GM19238 (cell line): ENCODE results near the gene SMIM10.
"Not testable (repeated sequence)": the region's sequence is repeated elsewhere in the genome, so short reads cannot be mapped to it uniquely, and the experiment has no call there.

ENCODE experiments used
- DNase-seq: peaks from one replicate; pipeline ENCODE4 v3.0.0; 2011; ENCODE audit warnings: low spot score; ENCODE audit not compliant: insufficient read length

Gene SMIM10

DNA sequence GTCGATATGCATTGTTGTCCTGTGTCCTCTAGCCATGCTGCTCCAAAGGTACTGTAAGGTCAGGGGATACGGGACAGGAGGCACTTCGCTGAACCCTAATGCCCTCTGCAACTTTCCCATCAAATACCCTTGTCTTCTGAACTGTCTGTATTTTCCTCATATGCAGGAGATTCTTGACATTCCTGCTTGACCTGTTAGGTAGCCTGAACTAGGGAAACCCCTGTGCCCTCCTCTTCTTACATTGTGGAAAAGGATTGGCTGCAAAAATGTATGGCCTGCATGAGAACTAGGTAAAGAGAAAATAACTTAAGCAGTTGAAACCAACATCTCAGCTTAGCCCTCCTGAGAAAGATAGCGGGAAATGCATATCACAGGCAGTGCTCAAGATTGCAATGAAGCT lies 20.1 kb downstream of the SMIM10 start:
- no peak for DNase-seq

DNA sequence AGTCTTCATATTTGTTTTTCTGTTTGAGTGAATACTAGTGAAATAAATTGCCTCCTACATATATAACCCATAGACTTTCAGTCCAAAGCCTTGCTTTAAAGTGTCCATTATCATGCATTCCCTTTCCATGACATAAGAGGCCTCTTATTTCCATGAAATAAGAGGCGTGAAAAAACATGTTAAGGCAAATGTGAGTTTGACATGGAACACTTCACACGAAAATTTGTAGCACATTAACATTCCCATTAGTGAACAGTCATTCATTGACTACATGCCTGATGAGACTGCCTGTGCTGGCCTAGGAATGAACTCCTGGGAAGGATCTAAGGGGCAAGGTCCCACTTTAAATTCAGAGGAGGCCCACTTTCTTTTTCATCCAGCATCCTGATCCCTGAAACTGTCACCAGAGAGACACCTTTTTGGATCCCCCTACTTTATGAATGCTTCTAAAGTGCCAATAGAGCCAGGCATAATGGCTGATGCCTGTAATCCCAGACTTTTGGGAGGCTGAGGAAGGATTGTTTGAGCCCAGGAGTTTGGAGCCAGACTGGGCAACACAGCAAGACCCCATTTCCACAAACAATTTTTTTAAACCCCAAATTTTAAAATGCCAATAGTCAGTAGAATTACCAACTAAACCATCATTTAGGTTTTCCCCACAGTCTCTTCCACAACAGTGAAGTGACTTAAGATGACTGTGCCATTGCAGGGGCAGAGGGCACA lies 24.9 kb downstream of the SMIM10 start:
- no peak for DNase-seq

DNA sequence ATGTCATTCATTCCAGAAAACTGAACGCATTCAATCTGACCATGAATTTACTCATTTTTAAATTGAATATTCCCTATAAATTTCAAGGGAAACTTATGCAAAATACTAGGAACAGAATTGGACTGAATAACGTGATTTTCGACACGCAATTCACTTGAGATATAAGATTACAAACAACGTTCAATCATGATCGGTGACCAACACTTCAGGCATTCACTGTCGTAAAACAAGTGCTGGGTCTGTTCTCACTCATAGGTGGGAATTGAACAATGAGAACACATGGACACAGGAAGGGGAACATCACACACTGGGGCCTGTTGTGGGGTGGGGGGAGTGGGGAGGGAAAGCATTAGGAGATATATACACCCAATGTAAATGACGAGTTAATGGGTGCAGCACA lies 29.1 kb downstream of the SMIM10 start:
- DNase-seq, result not testable (repeated sequence)

DNA sequence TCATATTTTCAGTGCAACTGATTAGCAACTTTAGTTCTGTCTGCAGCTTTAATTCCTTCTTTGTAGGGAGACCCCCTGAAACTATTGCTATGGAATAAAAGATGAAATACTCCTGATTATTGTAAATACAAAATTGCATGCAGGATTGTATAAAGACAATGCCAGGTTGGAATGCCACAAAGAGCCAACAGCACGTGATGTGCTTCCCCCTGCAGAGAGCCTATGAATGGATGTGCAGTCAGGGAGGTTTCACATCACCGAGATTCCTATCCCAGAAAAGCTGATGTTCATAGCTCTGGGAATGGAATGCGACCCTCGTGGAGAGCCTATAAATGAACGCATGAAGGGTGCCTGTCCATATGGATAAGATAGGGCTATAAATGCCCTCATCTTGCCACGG lies 33.0 kb downstream of the SMIM10 start:
- not testable (repeated sequence) for DNase-seq

DNA sequence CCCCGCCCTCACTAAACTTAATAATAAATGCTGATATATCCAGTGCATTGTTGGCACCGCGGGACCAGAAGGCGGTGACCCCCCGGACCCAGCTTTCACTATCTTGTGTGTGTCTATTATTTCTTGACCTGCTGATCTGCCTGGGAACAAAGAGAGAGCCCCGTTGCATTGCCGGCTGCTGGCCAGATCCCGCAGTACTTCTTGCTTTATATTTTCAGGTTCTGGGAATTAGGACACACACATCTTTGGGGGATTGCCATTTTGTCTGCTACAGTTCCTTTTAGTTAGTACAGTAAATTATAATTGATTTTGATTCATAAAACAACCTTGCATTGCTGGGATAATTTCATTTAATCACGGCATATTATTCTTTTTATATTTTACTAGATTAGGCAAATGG lies 33.7 kb downstream of the SMIM10 start:
- DNase-seq, result no peak

DNA sequence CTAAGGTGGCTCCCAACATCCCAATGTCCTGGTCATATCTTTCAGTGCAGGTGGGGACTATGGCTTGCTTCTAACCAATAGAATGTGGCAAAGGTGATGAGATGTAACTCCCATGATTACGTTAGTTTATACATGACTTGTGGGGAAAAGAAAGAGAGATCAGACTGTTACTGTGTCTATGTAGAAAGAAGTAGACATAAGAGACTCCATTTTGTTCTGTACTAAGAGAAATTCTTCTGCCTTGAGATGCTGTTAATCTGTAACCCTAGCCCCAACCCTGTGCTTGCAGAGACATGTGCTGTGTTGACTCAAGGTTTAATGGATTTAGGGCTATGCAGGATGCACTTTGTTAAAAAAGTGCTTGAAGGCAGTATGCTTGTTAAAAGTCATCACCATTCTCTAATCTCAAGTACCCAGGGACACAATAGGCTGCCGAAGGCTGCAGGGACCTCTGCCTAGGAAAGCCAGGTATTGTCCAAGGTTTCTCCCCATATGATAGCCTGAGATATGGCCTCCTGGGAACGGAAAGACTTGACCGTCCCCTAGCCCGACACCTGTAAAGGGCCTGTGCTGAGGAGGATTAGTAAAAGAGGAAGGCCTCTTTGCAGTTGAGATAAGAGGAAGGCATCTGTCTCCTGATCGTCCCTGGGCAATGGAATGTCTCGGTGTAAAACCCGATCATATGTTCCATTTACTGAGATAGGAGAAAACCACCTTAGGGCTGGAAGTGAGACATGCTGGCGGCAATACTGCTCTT lies 39.6 kb downstream of the SMIM10 start:
- not testable (repeated sequence) for DNase-seq

DNA sequence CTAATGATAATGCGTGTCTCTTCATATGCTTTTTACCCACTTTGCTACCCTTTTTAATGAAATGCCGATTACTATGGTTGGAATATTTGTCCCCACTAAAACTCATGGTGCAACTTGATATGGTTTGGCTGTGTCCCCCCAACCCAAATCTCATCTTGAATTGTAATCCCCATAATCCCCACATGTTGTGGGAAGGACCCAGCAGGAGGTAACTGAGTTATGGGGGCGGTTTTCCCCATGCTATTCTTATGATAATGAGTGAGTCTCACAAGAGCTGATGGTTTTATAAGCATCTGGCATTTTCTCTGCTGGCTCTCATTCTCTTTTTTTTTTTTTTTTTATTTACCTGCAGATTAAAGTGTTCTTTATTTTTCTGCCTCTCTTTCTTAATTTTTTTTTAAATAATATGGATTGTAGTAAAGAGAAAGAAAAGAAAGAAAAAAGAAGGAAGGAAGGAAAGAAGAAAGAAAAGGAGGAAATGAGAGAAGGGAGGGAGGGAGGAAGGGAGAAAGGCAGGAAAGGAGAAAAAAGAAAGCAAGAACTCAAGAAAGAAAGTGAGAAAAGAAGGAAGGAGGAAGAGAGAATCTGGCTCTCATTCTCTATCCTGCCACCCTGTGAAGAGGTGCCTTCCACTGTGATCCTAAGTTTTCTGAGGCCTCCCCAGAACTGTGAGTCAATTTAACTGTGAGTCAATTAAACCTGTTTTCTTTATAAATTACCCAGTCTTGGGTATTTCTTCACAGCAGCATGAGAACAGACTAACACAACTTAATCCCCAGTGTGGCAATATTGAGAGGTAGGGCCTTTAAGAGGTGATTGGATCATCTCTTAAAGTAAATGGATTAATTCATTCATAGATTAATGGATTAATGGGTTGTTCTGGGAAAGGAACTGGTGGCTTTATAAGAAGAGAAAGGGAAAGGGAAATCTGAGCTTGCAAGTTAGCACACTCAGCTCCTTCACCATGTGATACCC lies 50.6 kb downstream of the SMIM10 start:
- not testable (repeated sequence) for DNase-seq
